ENCODE results near the gene FAM180A.

FAM180A gene

DNA sequence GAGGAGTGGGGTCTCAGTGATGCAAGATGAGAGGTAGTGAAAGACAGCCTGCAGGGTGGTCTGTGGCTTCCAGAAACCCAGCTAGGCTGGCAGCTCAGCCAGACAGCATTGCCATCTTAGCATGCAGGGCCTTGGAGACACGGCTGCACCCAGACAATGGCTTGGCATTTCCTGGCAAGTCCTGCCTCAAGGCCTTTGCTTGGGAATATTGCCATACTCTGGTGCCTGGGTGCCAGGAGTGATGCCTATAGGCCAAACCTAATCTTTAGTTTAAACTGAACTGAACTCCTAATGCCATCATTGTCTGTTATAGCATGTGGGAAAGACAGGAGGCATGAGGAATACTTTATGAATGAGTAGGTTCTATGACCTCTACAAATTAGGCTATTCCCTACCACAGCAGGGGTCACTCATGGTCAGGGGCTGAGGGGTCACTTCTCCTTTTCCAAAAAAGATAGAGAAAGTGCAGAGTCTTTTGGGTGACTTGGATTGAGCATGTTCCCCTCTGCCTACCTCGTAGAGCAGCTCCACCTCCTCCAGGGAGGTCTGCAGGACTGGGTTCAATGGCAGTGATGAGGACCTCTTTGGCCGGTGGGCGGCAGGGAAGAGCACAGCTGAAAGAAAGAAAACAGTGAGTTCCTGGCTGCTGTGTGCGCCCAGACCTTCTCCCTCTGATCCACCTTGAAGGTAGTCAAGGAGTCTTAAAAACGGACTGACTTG, 11.9 kb downstream of the FAM180A start:
- DNase-seq, result no peak

DNA sequence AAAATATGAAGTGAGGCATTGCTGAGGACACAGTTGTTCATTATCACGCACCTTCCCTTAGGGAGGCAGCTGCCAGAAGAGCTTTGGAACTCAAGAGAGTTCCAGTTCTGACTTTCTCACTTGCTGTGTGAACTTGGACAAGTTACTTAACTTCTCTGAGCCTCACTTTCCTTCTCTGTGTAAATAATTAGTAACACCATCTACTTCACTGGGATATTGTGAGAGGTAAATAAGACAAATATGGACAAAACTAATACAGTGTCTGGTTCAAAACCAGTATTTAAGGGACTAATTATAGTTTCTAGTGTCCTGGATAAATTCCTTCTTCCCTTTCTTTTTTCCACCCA, 14.3 kb downstream of the FAM180A start:
- no peak for DNase-seq

DNA sequence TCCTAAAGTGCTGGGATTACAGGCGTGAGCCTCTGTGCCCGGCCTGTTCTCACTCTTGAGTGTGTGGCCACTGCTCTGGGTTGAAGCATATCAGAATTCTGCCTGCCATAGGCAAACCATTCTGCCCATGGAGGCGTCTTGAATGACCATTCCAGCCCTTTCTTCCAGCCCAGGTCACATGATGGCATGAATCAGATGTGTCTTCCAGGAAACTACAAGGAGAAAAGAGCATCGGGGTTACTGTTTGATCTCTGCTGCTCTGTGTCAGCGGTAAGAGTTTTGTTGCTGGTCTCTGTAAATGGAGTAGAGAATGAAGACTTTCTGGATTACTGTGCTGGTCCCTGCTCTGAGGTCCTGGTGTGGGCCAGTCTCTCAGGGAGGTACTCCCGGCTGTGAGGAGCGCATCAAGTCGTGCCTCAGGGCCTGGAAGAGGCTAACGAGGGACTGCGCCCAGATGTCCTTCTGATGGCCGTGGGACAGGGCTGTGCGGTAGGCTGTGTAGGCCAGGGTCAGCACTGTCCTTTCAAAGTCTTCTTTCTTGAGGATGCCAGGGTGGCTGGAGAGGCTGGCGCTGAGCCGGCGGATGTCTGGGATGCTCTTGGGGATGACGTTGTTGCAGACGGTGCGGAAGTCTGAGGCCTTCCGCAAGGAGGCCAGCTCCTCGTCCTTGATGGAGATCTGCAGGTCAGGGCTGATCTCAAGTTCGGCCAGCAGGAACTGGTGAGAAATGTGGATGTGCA, 14.8 kb downstream of the FAM180A start:
- no peak for DNase-seq

DNA sequence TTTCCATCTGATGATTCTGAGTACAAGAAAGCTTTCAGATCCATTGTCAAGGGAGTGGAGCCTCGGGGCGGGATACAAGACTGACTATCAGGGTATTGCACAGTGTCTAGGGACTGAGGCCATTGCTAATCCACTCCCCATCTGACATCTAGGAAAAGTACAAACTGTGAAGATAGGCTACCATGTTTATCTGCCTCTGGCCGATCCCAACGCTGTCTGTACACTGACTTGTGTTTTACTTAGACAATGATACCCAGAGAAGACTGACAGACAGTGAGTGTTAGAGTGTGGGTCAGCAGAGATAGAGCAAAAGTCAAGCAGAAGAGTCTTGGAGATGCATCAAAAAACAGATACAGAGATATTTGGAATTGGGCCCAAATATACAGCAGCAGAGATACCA, 17.5 kb downstream of the FAM180A start:
- DNase-seq, result no peak

DNA sequence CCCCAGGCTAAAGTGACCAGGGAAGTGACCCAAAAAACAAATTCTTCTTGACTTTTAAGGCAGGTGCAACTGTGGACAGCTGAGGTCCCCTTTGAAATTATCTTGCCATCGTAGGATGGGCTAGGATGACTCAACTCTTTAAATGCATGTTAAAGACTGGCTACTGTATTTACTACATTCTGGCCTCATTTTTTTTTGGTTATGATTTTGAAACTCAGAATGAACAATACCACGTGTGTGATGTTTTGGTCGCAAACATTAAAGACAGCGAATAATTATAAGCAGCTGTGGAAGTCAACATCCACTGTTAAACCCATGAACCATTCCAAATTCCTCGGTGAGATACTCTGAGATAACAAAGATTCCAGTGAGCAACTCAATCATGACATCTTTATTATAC, 19.4 kb downstream of the FAM180A start:
- DNase-seq, result no peak

DNA sequence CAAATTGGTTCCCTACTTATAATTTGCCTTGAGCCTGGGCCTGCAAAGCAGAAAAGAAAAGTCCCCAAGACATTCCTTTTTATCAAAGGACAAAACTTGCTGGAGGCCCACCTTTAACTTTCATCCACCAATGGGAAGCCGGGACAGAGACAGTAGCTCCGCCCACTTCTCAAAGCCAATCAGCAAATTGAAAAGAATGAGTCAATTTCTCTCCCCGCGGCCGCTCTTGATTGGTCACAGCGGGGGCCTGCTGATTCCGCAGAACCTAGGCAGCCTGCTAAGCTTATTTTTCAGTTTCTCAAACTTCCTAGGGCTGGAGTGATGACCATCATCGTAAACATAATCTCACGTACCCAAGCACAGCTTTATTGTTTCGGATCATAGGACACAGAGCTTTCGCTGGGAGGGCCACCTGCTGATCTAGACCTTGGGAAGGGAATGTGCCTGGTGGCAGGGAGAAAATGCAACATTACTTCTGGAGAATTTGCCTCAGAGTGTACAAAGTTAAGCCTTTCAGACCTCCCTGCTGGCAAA, 20.4 kb downstream of the FAM180A start, which contains the start of gene SLC13A4:
SLC13A4 (minus strand) TSS at position 51 of the 534 bp plus-strand sequence. CDS start 690 bp downstream, outside the sequence.
- no peak for DNase-seq

DNA sequence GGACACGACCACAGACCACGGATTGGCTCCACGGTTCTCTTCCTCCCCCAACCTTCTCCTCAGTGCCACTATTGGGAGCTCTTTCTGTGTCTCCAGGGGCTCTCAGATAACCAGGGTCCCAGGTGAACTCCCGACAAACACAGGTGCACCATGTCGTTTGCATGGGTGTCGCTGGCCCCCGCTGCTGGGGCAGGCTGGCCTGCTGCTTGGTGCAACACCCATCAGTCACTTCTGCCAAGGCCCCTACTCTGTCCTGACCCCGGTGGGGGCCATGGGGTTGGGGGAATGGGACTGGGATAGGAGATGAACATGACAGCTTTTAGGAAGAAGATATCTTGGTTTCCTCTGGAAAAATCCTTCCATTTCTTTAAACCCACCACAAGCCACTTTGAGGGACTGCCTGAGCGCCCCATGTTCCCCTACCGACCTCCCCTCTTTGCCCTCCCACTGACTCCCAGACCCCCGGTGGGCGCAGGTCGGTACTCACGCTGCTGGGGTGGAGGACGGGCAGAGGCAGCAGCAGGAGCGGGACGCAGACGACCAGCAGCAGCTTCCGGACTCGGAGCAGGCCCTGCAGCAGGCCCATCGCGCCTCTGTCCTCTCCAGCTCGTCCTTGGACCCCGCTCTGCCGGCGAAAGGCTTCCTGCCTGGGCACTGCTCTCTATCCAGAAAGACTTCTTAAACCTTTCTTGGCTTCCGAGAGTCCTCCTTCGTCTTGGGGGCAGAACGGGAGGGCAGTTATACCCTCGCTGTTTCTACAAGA, 21.5 kb downstream of the FAM180A start:
- DNase-seq, result no peak

DNA sequence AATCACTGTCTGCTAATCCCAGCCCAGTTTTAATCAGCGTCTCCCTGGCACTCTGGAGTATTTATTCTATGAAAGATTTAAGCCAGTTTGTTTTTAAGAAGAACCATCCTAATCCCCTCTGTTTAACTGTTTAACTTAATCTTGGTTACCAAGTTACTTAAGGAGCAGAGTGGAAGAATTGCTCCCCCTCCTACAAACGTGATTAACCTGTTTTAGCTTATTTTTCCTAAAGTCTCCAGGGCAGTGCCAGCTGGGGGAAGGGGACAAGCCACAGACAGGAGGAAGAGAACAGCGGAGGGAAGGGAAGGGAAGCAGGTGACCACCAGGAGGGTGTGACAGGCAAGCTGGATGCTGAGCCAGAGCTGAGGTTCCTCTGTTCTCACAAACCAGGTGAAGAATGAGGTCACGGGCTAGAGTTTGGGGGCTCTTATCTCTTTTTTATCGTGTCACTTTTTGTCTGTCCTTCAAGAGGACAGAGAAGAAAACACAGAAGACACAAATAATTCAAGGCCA, 22.3 kb downstream of the FAM180A start:
- DNase-seq, result no peak

DNA sequence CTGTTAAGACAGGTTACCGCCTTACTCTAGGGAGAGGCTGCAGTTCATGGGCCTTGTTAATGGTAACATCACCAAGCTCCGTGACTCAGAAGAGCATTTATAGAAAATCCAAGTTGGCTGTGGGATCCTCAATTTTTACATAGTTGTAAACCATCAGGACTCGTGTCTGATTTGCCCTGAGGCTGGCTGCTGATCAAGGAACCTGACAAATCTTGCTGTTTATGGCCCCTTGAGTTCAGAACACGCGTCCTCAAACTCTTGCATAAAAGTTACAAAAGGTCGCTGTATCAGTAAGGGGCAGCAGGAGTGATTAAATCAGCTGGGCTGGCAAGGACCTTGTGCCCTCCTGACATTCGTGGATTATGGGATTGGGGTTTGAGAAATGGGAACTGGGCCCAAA, 25.2 kb downstream of the FAM180A start:
- no peak for DNase-seq

DNA sequence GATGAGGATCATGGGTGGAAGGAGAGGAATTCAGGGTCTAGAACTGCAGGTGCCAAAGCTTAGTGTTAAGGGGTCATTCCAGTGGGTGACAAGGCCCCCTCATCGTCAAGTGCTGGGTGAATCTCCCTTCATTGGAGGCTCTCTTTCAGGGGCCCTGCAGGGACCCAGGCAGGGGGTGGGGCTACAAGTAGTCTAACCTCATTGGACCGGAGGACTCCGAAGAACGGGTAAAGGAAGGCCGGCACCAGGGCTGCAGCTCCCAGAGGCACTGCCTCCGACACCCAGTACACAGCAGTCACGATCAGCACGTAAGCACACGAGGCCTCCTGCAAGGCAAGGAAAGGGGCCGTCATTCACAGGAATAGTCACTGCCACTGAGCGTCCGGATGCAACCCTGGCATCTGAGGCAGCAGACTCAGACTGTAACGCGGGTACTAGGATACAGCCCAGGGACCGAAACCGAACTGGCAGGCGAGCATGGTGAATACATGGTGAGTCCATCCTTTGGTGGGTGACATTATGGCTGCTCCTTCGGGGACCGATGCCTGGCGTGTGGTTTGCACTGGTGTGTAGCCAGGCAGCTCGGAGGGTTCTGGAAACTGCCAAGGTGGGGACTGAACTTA, 27.3 kb downstream of the FAM180A start:
- DNase-seq, result no peak

DNA sequence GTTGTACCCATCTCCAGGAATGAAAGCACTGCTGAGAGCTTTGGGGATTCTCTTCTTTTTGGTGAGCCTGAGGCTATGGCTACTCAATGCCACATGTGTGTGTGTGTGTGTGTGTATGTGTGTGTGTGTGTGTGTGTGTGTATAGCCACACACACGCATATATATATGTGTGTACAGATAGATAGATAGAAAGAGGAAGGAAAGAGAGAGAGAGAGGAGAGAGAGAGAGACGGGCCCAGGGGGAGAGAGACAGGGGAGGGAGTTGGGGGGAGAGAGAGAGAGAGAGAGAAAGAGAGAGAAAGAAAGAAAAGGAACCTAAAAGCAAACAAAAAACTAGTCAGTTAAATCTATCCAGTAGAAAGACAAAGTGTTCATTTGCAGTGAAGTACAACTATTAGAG, 28.9 kb downstream of the FAM180A start:
- peak; percentile 32 for DNase-seq

DNA sequence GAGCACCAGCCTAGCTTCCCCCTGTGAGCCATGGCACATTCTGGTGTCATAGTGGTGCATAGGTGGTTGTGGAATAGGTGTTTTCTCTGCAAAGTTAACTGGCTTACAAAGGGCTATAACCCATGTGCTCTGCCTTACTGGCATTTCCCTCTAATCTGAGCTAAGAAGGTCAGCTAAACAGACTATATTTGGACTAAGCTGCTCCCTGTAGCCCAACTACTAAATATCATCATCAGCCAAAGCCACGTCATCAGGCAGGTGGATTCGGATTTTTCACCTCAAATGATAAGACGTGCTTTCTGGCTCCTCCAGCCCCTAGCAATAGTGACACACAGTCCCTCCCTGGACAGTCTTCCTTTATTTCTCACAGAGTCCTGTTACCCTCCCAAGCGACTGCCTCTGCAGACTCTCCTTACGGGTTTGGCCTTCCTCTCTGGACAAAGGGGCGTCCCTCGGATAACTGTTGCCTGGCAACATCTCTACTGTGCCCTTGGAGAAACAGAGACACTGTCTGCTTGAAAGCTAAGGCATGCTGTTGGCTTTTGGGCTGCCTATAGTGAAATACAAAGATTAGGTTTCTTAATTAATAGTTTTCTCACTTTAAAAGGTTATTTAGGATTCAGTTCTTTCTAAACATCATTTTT, 29.7 kb downstream of the FAM180A start:
- no peak for DNase-seq

DNA sequence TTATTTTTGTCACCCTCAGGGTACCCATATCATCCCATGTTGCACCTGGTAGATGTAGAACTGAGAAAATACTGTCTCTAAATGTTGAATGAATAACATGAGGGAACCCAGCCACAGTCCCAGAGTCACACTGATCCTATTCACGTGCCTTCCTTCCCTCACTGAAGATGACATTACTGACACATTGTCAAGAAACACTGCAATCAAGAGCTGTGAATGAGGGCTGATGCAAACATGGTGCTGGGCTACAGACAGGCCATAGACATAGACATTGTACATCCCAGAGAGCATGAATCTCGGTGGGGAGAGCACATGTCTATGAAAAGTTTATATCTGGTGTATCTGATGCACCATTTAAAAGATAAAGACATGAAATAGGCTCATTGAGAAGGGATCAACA, 30.4 kb downstream of the FAM180A start:
- DNase-seq, result no peak

DNA sequence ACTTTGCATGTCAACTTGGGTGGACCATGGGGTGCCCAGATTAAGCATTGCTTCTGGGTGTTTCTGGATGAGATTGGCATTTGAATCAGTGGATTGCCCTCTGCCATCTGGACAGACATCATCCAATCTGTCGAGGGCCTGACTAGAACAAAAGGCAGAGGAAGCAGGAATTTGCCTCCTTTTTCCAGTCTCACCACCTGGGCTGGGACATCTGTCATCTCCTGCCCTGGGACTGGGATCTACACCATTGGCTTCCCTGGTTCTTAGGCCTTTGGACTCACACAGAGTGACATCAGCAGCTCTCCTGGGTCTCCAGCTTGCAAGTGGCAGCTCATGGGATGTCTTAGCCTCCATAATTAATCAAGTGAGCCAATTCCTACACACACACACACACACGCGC, 30.9 kb downstream of the FAM180A start:
- DNase-seq, result no peak

DNA sequence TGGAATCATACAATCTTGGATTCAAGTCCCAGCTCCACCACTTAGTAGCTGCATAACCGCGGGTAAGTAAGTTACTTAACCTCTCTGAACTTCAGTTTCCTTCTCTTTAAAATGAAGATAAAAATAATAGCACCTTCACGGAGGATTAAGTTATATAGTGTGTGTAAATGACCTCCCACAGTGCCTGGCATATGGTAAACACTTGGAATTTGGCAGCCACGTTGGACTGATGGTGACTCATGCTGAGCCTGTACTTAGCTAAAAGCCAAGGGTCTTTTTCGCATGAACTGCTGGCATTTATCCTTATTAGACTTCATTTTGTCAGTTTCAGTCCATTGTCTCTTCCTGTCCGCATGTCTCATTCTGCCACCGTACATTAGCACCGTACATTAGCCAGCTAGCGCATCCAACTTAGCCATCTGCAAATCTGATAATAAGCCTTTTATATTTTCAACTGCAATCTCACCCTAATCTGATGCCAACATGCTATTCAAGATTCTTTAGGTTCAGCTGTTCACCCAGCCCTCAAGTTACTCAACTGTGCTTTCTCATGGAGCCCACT, 31.9 kb downstream of the FAM180A start:
- DNase-seq, result no peak

DNA sequence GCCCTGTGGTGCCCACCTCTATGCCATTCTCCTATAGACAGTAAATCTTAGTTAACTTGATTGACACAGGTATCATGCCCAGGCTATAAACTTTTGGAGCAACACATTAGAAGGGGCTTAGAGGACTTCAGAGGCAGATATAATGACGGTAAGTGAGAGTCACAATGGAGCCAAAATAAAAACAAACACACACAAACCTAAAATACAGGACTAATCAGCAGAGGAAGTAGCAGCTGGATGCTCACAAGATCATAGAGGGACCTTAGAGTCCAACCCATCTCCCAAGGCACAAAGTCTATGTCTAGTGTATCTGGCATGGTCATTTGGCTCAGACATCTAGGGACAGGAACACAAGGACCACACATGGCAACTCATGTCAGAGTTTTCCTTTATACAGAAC, 32.9 kb downstream of the FAM180A start:
- no peak for DNase-seq

DNA sequence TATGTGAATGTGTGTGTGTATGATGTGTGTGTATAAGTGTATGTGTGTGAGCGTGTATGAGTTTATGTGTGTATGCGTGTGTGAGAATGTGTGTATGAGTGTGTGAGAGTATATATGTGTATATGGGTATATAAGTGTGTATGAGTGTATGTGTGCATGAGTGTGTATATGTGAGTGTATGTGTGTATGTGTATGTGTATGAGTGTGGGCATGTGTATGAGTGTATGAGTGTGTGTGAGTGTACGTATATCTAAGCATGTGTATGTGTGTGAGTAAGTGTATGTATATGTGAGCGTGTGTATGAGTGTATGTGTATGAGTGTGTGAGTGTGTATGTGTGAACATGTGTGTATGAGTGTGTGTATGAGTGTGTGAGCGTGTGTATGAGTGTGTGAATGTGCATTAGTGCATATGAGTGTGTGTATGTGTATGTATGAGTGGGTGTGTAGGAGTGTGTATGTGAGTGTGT, 33.5 kb downstream of the FAM180A start:
- DNase-seq, result no peak

DNA sequence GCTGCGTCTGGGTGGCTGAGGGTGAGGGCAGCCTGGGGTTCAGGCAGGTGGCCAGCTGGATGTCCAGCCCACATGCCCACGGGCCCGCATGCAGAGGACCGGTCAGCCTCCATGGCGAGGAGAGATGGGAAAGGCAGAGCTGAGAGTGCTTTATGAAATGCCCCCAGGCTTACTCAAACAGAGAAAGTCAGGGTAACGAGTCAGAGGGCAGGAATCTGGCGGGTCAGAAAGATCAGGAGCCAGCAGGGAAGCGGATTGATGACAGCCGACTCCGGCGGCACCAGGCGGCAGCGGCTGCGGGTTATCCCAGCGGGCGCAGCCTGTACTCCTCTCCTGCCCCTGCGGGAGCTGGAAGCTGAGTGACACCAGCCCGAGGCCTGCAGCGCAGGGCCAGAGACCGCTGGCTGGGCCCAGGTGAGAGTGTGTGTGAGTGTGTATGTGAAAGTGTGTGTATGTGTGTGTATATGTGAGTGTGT, 34.0 kb downstream of the FAM180A start:
- DNase-seq, result no peak

DNA sequence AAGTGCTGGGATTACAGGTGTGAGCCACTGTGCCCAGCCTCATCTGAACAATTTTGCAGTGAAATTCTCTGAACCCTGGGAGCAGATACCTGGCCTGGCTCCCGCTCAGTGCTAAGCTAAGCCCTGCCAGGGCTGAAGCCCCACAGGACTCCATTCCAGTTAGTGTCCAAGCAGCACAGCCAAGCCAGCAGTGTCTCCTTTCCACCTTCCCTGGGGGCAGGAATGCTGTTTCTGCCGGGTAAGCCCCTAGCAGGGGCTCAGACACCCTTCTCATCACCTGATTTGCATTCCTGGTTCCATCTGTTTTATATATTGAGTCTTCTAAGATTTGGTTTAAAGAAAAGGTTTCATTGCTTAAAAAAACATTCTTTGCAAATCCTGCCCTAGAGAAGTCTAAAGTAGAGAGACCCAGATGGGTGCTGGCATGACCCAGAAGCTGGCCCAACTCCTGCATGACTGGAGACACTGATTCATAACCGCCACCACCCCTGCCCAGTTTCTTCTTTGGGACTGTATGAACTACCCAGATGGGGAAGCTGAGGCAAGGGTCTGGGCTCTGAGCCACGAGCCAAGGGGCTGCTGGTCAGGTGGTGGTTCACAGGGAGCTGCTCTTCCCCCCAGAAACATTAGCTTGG, 34.7 kb downstream of the FAM180A start:
- no peak for DNase-seq

DNA sequence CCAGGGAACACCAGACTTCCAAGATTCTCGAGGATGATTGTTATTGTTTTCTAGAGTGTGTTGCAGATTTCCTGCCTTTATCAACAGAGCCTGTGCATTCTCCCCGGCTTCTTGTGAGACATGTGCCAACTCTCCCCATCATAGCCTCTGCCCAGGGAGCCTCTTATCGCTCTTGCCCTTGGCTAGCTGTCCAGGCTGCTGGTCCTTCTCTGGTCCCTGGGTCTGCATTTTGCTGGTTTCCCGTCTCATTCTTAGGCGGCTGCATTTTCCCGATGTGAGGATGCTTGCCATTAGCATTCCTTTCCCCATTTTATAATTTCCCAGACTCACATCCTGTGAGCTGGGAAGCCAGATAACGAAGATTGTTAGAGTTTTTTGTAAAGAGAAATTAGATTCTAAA, 35.8 kb downstream of the FAM180A start:
- DNase-seq, result no peak

DNA sequence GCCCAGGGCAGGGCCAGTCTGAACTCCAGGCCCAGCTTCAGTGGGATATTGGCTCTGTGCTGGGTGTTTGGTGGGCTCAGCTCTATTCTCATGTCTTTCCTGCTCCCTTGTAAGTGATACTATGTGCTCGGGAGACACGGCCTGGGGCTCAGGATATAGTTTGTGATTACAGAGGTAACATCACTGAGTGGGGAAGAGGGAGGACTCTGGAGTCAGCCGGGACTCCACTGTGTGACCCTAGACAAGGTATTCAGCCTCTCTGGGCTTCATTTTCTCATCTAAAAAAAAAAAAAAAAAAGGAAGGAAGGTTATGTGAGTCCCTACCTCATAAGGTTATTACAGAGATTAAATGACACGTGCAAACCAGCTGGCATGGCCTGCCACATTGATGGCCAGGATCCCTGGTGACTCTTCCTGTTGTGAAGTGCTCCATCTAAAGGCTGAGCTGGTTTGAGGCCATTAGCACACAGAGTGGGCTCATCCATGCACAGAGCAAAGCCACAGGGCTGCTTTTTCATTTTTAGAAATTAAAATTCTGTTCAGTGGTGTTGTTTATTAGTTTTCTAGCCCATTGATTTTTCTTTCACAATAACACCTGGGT, 36.3 kb downstream of the FAM180A start:
- DNase-seq, result no peak

Data from MV-4-11 (cell line).